Fibroblast of the aortic adventitia (primary cell): ENCODE results near the gene SEMA4D. TPM values are rescaled to one million over a fixed set of nuclear protein-coding genes. Genes with fewer than 3 reads are reported as not detected.

Experiments used
- DNase-seq: peaks from one replicate; pipeline ENCODE4 v3.0.0-alpha.2; 2010; ENCODE audit warnings: low read depth
- H3K4me3 ChIP-seq: 2 replicates; pipeline ENCODE4 v1.5.1; 2011; ENCODE audit warnings: low read depth, mild to moderate bottlenecking, control low read depth, low read length, moderate library complexity
- CTCF ChIP-seq: IDR thresholded peaks from 2 replicates; pipeline ENCODE4 v1.5.1; 2011; ENCODE audit warnings: mild to moderate bottlenecking, low read length, control low read depth, inconsistent platforms; ENCODE audit not compliant: insufficient read depth
- total RNA-seq: library from RNA; depleted of rRNA; stranded (reverse); fragments of >200 nt; gene quantifications from 2 replicates; pipeline ENCODE4 v1.2.3, GENCODE V29; 2012; ENCODE audit warnings: low replicate concordance

The SEMA4D gene
- total RNA-seq, 1 donor: 0.36 TPM

GRCh38 chr9:89418474-89418845, 79.5 kb downstream of the SEMA4D start:
- DNase-seq: no peak
- no peak for TF ChIP-seq CTCF
- no peak overlapping the region for H3K4me3 ChIP-seq

- H3K4me3 ChIP-seq: no peak overlapping the region
- no peak for TF ChIP-seq CTCF
- DNase-seq: no peak
These were observed 80.0 kb downstream of the SEMA4D start for GRCh38 chr9:89417832-89418473.

GRCh38 chr9:89414670-89415324, 83.1 kb downstream of the SEMA4D start:
- no peak for DNase-seq
- TF ChIP-seq CTCF: no peak
- no peak overlapping the region for H3K4me3 ChIP-seq

- H3K4me3 ChIP-seq: no peak overlapping the region
- TF ChIP-seq CTCF: no peak
- no peak for DNase-seq
These were observed 83.8 kb downstream of the SEMA4D start for GRCh38 chr9:89413963-89414638.

GRCh38 chr9:89412951-89413350, 85.0 kb downstream of the SEMA4D start:
- no peak for TF ChIP-seq CTCF
- DNase-seq: no peak
- H3K4me3 ChIP-seq: no peak overlapping the region

- DNase-seq: no peak
- H3K4me3 ChIP-seq: no peak overlapping the region
- no peak for TF ChIP-seq CTCF
These were observed 85.4 kb downstream of the SEMA4D start for GRCh38 chr9:89412541-89412940.
